NAMALWA (cell line): ENCODE data around the gene EIF4EBP2.

Experiments used
- DNase-seq: peaks from one replicate; pipeline ENCODE4 v3.0.0-alpha.2; 2015; ENCODE audit warnings: low spot score

The EIF4EBP2 gene

GRCh38 chr10:70404036-70404786 lies at the start of gene EIF4EBP2:
Gene EIF4EBP2 (plus strand): TSS chr10:70404145. CDS start chr10:70404402, 257 bp downstream.
- peak; percentile 85 for DNase-seq

GRCh38 chr10:70354556-70354955 lies 49.4 kb upstream of the EIF4EBP2 start:
- DNase-seq = no peak

- peak; percentile 40 for DNase-seq
Measured at GRCh38 chr10:70355051-70356021, 48.6 kb upstream of the EIF4EBP2 start.

DNA sequence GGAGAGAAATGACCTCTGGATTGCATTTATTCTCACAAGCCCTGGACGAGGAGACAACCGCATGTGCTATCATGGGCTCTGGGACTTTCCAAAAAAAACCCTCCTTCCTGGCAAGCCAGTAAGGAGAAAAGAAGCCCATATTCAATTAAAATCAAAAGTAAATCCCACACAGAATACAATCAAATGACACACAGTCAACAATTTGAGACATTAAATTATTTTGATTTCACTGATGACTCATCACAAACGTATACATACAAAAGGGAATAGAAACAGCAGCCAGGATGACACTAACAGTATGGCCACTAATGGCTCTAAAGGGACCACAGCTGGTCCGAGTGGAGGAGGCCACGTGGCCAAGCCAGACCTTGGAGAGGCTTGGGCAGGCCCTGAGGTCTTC lies 46.4 kb upstream of the EIF4EBP2 start:
- DNase-seq = no peak

DNA sequence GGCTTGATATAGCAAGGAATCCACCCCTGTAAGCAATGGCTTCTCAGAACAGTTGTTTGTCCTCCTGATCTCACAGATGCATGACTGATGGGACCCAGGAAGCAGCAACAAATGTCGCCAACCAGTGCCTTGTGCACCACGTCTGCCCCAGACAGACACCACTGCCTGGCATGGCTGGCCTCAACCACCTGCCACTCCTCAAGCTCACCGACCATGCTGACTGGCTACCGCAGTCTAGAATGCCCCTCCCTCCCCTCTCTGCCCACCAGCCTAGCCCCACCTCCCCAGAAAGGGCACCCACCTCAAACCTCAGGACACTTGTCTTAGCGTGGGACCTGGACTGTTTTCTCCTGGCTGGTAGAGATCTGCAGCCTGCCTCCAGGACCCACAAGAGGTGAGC lies 45.5 kb upstream of the EIF4EBP2 start:
- DNase-seq = no peak

- DNase-seq = no peak
Measured at GRCh38 chr10:70359017-70359550, 44.9 kb upstream of the EIF4EBP2 start.

- DNase-seq = no peak
Measured at GRCh38 chr10:70360215-70360614, 43.7 kb upstream of the EIF4EBP2 start.

GRCh38 chr10:70362328-70362727 lies 41.6 kb upstream of the EIF4EBP2 start:
- DNase-seq = no peak

GRCh38 chr10:70363292-70363691 lies 40.7 kb upstream of the EIF4EBP2 start:
- no peak for DNase-seq

DNA sequence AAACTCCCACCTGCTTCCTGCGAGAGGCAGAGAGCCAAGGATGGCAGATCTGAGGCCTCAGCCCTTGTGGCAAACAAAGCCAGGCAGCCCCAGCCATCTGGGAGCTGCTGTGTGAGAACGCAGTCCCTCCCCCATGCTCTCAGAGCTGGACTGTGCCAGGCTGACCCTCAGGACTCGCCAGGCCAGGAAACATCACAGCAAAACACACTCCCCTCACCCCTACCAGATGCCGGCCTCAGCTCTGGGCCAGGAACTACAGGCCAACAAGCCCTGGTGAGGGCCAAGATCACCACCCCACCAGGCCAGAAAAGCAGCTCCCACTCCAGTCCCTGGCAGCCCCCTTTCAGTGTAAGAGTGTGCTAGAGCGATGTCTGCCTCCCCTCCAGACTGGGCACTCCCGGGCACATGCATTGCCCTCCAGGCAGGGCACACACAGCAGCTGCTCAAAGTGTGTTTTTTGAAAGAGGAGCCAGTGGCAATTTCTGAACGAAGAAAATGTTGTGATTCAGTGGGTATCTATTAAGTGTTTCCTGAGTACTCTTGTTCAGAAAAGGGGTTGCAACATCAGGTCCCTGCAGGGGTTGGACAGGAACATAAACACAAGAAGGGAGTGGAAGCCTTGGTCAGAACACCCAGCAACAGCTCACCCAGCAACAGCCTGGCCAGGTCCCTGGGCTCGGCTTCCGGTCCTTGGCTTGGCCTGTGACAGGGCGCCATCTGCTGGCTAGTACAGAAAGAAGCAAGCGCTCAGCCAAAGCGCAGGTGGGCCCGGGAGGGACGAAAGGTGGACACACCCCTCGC lies 39.8 kb upstream of the EIF4EBP2 start:
- peak; percentile 75 for DNase-seq

GRCh38 chr10:70364772-70365091 lies 39.2 kb upstream of the EIF4EBP2 start:
- no peak for DNase-seq

GRCh38 chr10:70367195-70367796 lies 36.6 kb upstream of the EIF4EBP2 start:
- DNase-seq = no peak

DNA sequence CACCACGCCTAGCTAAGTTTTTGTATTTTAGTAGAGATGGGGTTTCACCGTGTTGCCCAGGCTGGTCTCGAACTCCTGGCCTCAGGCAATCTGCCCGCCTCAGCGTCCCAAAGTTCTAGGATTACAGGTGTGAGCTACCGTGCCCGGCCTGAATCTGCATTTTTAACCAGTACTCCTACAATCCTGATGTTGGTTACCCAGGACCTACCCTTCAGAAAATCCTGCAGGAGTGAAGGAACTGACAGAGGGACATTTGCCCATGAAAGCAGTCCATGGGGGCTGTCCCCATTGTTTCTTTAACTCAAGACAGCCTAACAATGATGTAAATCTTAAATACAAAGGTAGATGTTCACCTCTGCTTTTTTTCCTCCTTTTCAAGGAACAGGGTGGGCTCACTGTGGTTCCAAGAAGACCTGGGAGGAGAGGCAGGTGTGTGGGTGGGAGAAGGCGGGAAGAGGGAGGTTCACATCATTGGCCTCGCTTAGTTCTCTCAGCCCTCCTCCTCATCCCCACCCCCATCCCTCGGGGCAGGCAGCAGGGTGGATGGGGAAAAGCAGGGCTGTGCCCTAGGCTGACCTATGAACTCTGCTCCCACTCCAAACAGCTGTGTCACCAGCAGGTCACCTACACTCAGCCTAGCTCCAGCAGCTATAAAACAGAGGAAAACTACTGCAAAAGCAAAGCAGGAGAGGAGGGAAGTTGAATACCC lies 35.0 kb upstream of the EIF4EBP2 start:
- no peak for DNase-seq

- no peak for DNase-seq
Measured at GRCh38 chr10:70369498-70370018, 34.4 kb upstream of the EIF4EBP2 start.

GRCh38 chr10:70370766-70371165 lies 33.2 kb upstream of the EIF4EBP2 start:
- no peak for DNase-seq

GRCh38 chr10:70371846-70372245 lies 32.1 kb upstream of the EIF4EBP2 start:
- no peak for DNase-seq

GRCh38 chr10:70374775-70375614 lies 28.9 kb upstream of the EIF4EBP2 start:
- no peak for DNase-seq

GRCh38 chr10:70376436-70377378 lies 27.2 kb upstream of the EIF4EBP2 start:
- DNase-seq = no peak

DNA sequence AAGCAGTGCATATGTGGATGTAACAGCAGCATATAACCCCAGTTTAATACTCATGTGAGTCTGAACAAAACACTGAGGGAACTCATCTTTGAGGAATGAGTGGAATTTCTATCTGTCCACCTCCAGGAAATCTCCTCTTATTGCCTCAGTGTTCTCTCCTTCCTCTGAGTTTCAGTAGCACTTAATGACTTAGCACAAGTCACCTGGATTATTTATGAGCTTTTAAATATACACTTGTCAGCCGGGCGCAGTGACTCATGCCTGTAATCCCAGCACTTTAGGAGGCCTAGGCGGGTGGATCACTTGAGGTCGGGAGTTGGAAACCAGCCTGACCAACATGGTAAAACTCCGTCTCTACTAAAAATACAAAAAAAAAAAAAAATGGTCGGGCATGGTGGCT lies 25.8 kb upstream of the EIF4EBP2 start:
- DNase-seq = no peak
